D341Med (cell line): ENCODE results near the gene IL1RN.
A peak's percentile ranks its signal among the peaks of the same experiment; 100 is the strongest.
"Not testable (repeated sequence)": the region's sequence is repeated elsewhere in the genome, so short reads cannot be mapped to it uniquely, and the experiment has no call there.

ENCODE experiments used
- DNase-seq: peaks from one replicate; pipeline ENCODE4 v3.0.0; 2012; ENCODE audit warnings: low spot score

The IL1RN gene

GRCh38 chr2:113126845-113127645 lies at the start of gene IL1RN:
IL1RN (plus strand) TSS chr2:113127598; CDS start chr2:113127625, 27 bp downstream.
- no peak for DNase-seq

GRCh38 chr2:113077921-113078320 lies 49.5 kb upstream of the IL1RN start:
- DNase-seq = no peak

- DNase-seq = no peak
Observed at GRCh38 chr2:113078350-113078839, 49.0 kb upstream of the IL1RN start.

- DNase-seq = no peak
Observed at GRCh38 chr2:113079131-113079530, 48.3 kb upstream of the IL1RN start.

GRCh38 chr2:113080134-113080533 lies 47.3 kb upstream of the IL1RN start:
- DNase-seq = peak; percentile 71

GRCh38 chr2:113081488-113082210 lies 45.7 kb upstream of the IL1RN start:
- no peak for DNase-seq

GRCh38 chr2:113083296-113083695 lies 44.1 kb upstream of the IL1RN start:
- DNase-seq = no peak

- DNase-seq = no peak
Observed at GRCh38 chr2:113084249-113085000, 43.0 kb upstream of the IL1RN start.

GRCh38 chr2:113085542-113085941 lies 41.9 kb upstream of the IL1RN start:
- no peak for DNase-seq

- DNase-seq = no peak
Observed at GRCh38 chr2:113088213-113088992, 39.0 kb upstream of the IL1RN start.

GRCh38 chr2:113089916-113090315 lies 37.5 kb upstream of the IL1RN start:
- DNase-seq = no peak

GRCh38 chr2:113091231-113091896 lies 36.0 kb upstream of the IL1RN start:
- DNase-seq = no peak

GRCh38 chr2:113092864-113093612 lies 34.4 kb upstream of the IL1RN start:
- no peak for DNase-seq

GRCh38 chr2:113093613-113093977 lies 33.8 kb upstream of the IL1RN start:
- DNase-seq = no peak

GRCh38 chr2:113096306-113096705 lies 31.1 kb upstream of the IL1RN start:
- not testable (repeated sequence) for DNase-seq

GRCh38 chr2:113096842-113097618 lies 30.4 kb upstream of the IL1RN start:
- DNase-seq = not testable (repeated sequence)

GRCh38 chr2:113098041-113098440 lies 29.4 kb upstream of the IL1RN start:
- no peak for DNase-seq

- DNase-seq = no peak
Observed at GRCh38 chr2:113098532-113098931, 28.9 kb upstream of the IL1RN start.

- no peak for DNase-seq
Observed at GRCh38 chr2:113102133-113102532, 25.3 kb upstream of the IL1RN start.

GRCh38 chr2:113103277-113103676 lies 24.1 kb upstream of the IL1RN start:
- DNase-seq = no peak
